ENCODE results near the gene B9D1. TPM values are rescaled to one million over a fixed set of nuclear protein-coding genes. Genes with fewer than 3 reads are reported as not detected.

B9D1 gene
- total and polyA plus RNA-seq, 2 experiments from 2014 or later: 35.2 to 63.5 TPM

- H3K4me1 ChIP-seq (ENCODE audit: insufficient read depth): peaks cover 11% of the 10 kb centered on the region
- H3K36me3 ChIP-seq (ENCODE audit: insufficient read depth): no peaks in the 10 kb centered on the region
- no peaks in the 10 kb centered on the region for H4K20me1 ChIP-seq (replicated peaks; ENCODE audit: insufficient read depth)
- peaks cover 14% of the 10 kb centered on the region for H3K4me1 Mint-ChIP-seq
- TF ChIP-seq JUNB (IDR thresholded peaks at IDR 0.05; ENCODE audit: unreplicated experiment) (no peak), EZH2phosphoT487 (IDR thresholded peaks at IDR 0.05; ENCODE audit: unreplicated experiment) (no peak), EZH2 (IDR thresholded peaks at IDR 0.05; ENCODE audit: low read depth, unreplicated experiment) (no peak), ZNF331 (CRISPR knock-in tag; IDR thresholded peaks at IDR 0.05; ENCODE audit: low read depth) (no peak), CREB1 (CRISPR knock-in tag; IDR thresholded peaks at IDR 0.05; ENCODE audit: low read depth) (no peak), POLR2AphosphoS5 (IDR thresholded peaks at IDR 0.05; ENCODE audit: low read depth) (no peak), STAT1 (IDR thresholded peaks at IDR 0.05; ENCODE audit: unreplicated experiment) (no peak), CTCF (conservative IDR thresholded peaks at IDR 0.05; ENCODE audit: low read depth in 2 of 2) (no peak), ZNF114 (CRISPR knock-in tag; IDR thresholded peaks at IDR 0.05) (no peak), REST (IDR thresholded peaks at IDR 0.05; ENCODE audit: unreplicated experiment) (no peak), NANOG (IDR thresholded peaks at IDR 0.05; ENCODE audit: borderline replicate concordance) (no peak)
- TF ChIP-seq, protein P1, sequence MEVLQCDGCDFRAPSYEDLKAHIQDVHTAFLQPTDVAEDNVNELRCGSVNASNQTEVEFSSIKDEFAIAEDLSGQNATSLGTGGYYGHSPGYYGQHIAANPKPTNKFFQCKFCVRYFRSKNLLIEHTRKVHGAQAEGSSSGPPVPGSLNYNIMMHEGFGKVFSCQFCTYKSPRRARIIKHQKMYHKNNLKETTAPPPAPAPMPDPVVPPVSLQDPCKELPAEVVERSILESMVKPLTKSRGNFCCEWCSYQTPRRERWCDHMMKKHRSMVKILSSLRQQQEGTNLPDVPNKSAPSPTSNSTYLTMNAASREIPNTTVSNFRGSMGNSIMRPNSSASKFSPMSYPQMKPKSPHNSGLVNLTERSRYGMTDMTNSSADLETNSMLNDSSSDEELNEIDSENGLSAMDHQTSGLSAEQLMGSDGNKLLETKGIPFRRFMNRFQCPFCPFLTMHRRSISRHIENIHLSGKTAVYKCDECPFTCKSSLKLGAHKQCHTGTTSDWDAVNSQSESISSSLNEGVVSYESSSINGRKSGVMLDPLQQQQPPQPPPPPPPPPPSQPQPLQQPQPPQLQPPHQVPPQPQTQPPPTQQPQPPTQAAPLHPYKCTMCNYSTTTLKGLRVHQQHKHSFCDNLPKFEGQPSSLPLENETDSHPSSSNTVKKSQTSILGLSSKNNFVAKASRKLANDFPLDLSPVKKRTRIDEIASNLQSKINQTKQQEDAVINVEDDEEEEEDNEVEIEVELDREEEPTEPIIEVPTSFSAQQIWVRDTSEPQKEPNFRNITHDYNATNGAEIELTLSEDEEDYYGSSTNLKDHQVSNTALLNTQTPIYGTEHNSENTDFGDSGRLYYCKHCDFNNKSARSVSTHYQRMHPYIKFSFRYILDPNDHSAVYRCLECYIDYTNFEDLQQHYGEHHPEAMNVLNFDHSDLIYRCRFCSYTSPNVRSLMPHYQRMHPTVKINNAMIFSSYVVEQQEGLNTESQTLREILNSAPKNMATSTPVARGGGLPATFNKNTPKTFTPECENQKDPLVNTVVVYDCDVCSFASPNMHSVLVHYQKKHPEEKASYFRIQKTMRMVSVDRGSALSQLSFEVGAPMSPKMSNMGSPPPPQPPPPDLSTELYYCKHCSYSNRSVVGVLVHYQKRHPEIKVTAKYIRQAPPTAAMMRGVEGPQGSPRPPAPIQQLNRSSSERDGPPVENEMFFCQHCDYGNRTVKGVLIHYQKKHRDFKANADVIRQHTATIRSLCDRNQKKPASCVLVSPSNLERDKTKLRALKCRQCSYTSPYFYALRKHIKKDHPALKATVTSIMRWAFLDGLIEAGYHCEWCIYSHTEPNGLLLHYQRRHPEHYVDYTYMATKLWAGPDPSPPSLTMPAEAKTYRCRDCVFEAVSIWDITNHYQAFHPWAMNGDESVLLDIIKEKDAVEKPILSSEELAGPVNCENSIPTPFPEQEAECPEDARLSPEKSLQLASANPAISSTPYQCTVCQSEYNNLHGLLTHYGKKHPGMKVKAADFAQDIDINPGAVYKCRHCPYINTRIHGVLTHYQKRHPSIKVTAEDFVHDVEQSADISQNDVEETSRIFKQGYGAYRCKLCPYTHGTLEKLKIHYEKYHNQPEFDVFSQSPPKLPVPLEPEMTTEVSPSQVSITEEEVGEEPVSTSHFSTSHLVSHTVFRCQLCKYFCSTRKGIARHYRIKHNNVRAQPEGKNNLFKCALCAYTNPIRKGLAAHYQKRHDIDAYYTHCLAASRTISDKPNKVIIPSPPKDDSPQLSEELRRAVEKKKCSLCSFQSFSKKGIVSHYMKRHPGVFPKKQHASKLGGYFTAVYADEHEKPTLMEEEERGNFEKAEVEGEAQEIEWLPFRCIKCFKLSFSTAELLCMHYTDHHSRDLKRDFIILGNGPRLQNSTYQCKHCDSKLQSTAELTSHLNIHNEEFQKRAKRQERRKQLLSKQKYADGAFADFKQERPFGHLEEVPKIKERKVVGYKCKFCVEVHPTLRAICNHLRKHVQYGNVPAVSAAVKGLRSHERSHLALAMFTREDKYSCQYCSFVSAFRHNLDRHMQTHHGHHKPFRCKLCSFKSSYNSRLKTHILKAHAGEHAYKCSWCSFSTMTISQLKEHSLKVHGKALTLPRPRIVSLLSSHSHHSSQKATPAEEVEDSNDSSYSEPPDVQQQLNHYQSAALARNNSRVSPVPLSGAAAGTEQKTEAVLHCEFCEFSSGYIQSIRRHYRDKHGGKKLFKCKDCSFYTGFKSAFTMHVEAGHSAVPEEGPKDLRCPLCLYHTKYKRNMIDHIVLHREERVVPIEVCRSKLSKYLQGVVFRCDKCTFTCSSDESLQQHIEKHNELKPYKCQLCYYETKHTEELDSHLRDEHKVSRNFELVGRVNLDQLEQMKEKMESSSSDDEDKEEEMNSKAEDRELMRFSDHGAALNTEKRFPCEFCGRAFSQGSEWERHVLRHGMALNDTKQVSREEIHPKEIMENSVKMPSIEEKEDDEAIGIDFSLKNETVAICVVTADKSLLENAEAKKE (CRISPR knock-in tag; IDR thresholded peaks at IDR 0.05): no peak
- TF ChIP-seq, protein P2, sequence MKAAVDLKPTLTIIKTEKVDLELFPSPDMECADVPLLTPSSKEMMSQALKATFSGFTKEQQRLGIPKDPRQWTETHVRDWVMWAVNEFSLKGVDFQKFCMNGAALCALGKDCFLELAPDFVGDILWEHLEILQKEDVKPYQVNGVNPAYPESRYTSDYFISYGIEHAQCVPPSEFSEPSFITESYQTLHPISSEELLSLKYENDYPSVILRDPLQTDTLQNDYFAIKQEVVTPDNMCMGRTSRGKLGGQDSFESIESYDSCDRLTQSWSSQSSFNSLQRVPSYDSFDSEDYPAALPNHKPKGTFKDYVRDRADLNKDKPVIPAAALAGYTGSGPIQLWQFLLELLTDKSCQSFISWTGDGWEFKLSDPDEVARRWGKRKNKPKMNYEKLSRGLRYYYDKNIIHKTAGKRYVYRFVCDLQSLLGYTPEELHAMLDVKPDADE (IDR thresholded peaks at IDR 0.05): no peak
- no peaks in the 10 kb centered on the region for H3K9me2 ChIP-seq (ENCODE audit: insufficient read depth)
- H3K27me3 ChIP-seq (ENCODE audit: insufficient read depth): no peaks in the 10 kb centered on the region
- H3K36me3 Mint-ChIP-seq (ENCODE audit: low read depth): no peaks in the 10 kb centered on the region; the same call in 2 of the 3 replicates
- H3K79me2 ChIP-seq (replicated peaks; ENCODE audit: insufficient read depth): no peaks in the 10 kb centered on the region
- H3K4me3 Mint-ChIP-seq: no peak overlapping the region
- no peak overlapping the region for H3K4me2 ChIP-seq
- H3K27me3 Mint-ChIP-seq (ENCODE audit: insufficient read depth, low read depth, poor library complexity): peaks cover 6% of the 10 kb centered on the region
- H3K27ac ChIP-seq (ENCODE audit: low read depth): no peak overlapping the region
- H3K9me3 Mint-ChIP-seq: no peaks in the 10 kb centered on the region; the same call in 2 of the 3 replicates
- no peaks in the 10 kb centered on the region for H3F3A ChIP-seq (replicated peaks; ENCODE audit: low read depth)
- DNase-seq (ENCODE audit: low spot score): no peak
- no peak overlapping the region for H3K4me3 ChIP-seq
- ATAC-seq: no peak
- H3K27ac Mint-ChIP-seq: no peak overlapping the region
- no peak overlapping the region for H2AFZ ChIP-seq
Observed at GRCh38 chr17:19364699-19365498, 2.4 kb upstream of the B9D1 start.
